Measurements from ENCODE around the gene NUBPL. TPM values are rescaled to one million over a fixed set of nuclear protein-coding genes. Genes with fewer than 3 reads are reported as not detected.
"Not testable (repeated sequence)": the region's sequence is repeated elsewhere in the genome, so short reads cannot be mapped to it uniquely, and the experiment has no call there.

Gene NUBPL
- polyA plus RNA-seq, 1 of the 3 experiments (the other 2 are of a cell fraction), result 4.0 TPM

GRCh38 chr14:31802838-31803237 lies 241.6 kb downstream of the NUBPL start:
- no peaks in the 10 kb centered on the region for H3K27me3 ChIP-seq (ENCODE audit: insufficient read depth)
- ChIA-PET POLR2A (no interaction called here), CTCF (no interaction called here)
- no peaks in the 10 kb centered on the region for H3F3A ChIP-seq (replicated peaks; ENCODE audit: insufficient read depth)
- H3K9me2 ChIP-seq, result no peaks in the 10 kb centered on the region
- no peak overlapping the region for H3K4me2 ChIP-seq
- no peak for TF ChIP-seq MEF2A (IDR thresholded peaks at IDR 0.05; ENCODE audit: borderline replicate concordance, low read depth)
- no peak for TF ChIP-seq FOSL2 (IDR thresholded peaks at IDR 0.05; ENCODE audit: borderline replicate concordance, low read depth)
- no peak for DNase-seq
- H3K79me2 ChIP-seq (ENCODE audit: insufficient read depth), result no peaks in the 10 kb centered on the region
- no peak overlapping the region for H2AFZ ChIP-seq (ENCODE audit: low read depth)
- no peaks in the 10 kb centered on the region for H3K9me3 ChIP-seq
- no peak overlapping the region for H3K9ac ChIP-seq
- no peaks in the 10 kb centered on the region for H4K20me1 ChIP-seq (ENCODE audit: insufficient read depth)
- no peak overlapping the region for H3K27ac ChIP-seq (ENCODE audit: low read depth in 2 of 2, low read length in 1 of 2)
- H3K4me1 ChIP-seq (ENCODE audit: control insufficient read depth in 1 of 2, insufficient read depth in 2 of 2, low read depth in 1 of 2, low read length in 1 of 2), result no peaks in the 10 kb centered on the region
- H3K4me3 ChIP-seq (ENCODE audit: low read depth in 2 of 2, low read length in 1 of 2), result no peak overlapping the region
- H3K36me3 ChIP-seq (replicated peaks in 1 of 2; ENCODE audit: control insufficient read depth in 1 of 2, insufficient read depth in 2 of 2, low read length in 1 of 2), result no peaks in the 10 kb centered on the region

- no peaks in the 10 kb centered on the region for H3K9me2 ChIP-seq
- POLR2A ChIA-PET, result no interaction called here
- H3K4me1 ChIP-seq (ENCODE audit: control insufficient read depth in 1 of 2, insufficient read depth in 2 of 2, low read depth in 1 of 2, low read length in 1 of 2), result no peaks in the 10 kb centered on the region
- TF ChIP-seq JUND (IDR thresholded peaks at IDR 0.05), result no peak
- TF ChIP-seq GABPA (IDR thresholded peaks at IDR 0.05; ENCODE audit: low read depth), result no peak
- TF ChIP-seq CHD2 (IDR thresholded peaks at IDR 0.05; ENCODE audit: low read length, partially characterized antibody), result no peak
- TF ChIP-seq NFIC (IDR thresholded peaks at IDR 0.05; ENCODE audit: borderline replicate concordance), result no peak
- no peak overlapping the region for H3K4me2 ChIP-seq
- no peak overlapping the region for H3K27ac ChIP-seq (ENCODE audit: low read depth in 2 of 2, low read length in 1 of 2)
- H3K27me3 ChIP-seq (ENCODE audit: insufficient read depth), result no peaks in the 10 kb centered on the region
- no peaks in the 10 kb centered on the region for H3F3A ChIP-seq (replicated peaks; ENCODE audit: insufficient read depth)
- H3K36me3 ChIP-seq (replicated peaks in 1 of 2; ENCODE audit: control insufficient read depth in 1 of 2, insufficient read depth in 2 of 2, low read length in 1 of 2), result no peaks in the 10 kb centered on the region
- no peaks in the 10 kb centered on the region for H3K79me2 ChIP-seq (ENCODE audit: insufficient read depth)
- no peak for DNase-seq
- H3K9me3 ChIP-seq, result no peaks in the 10 kb centered on the region
- CTCF ChIA-PET, result no interaction called here
- no peaks in the 10 kb centered on the region for H4K20me1 ChIP-seq (ENCODE audit: insufficient read depth)
- no peak overlapping the region for H3K9ac ChIP-seq
- no peak overlapping the region for H2AFZ ChIP-seq (ENCODE audit: low read depth)
- H3K4me3 ChIP-seq (ENCODE audit: low read depth in 2 of 2, low read length in 1 of 2), result no peak overlapping the region
Observed at GRCh38 chr14:31806249-31806648, 245.0 kb downstream of the NUBPL start.

GRCh38 chr14:31811693-31812628 lies 250.8 kb downstream of the NUBPL start:
- H3K27ac ChIP-seq (ENCODE audit: low read depth in 2 of 2, low read length in 1 of 2); H3K9ac ChIP-seq; H3K27me3 ChIP-seq (ENCODE audit: insufficient read depth); H3K4me2 ChIP-seq; POLR2A ChIA-PET; H3K9me3 ChIP-seq; H3K4me1 ChIP-seq (ENCODE audit: control insufficient read depth in 1 of 2, insufficient read depth in 2 of 2, low read depth in 1 of 2, low read length in 1 of 2); CTCF ChIA-PET; H3K4me3 ChIP-seq (ENCODE audit: low read depth in 2 of 2, low read length in 1 of 2); H4K20me1 ChIP-seq (ENCODE audit: insufficient read depth); H3K9me2 ChIP-seq; H3K36me3 ChIP-seq (replicated peaks in 1 of 2; ENCODE audit: control insufficient read depth in 1 of 2, insufficient read depth in 2 of 2, low read length in 1 of 2); H2AFZ ChIP-seq (ENCODE audit: low read depth); H3K79me2 ChIP-seq (ENCODE audit: insufficient read depth); DNase-seq; H3F3A ChIP-seq (replicated peaks; ENCODE audit: insufficient read depth): not testable (repeated sequence)
- 66% methylated on average over 3 of the region's 15 CpGs for WGBS (ENCODE audit: low lambda C conversion rate)

GRCh38 chr14:31813724-31814490 lies 252.7 kb downstream of the NUBPL start:
- DNase-seq; H3K79me2 ChIP-seq (ENCODE audit: insufficient read depth); H3K4me2 ChIP-seq; H2AFZ ChIP-seq (ENCODE audit: low read depth); H3K4me3 ChIP-seq (ENCODE audit: low read depth in 2 of 2, low read length in 1 of 2); H3K36me3 ChIP-seq (replicated peaks in 1 of 2; ENCODE audit: control insufficient read depth in 1 of 2, insufficient read depth in 2 of 2, low read length in 1 of 2); H4K20me1 ChIP-seq (ENCODE audit: insufficient read depth); POLR2A ChIA-PET; H3K9me3 ChIP-seq; CTCF ChIA-PET; H3K4me1 ChIP-seq (ENCODE audit: control insufficient read depth in 1 of 2, insufficient read depth in 2 of 2, low read depth in 1 of 2, low read length in 1 of 2); H3K9ac ChIP-seq; H3K9me2 ChIP-seq; H3K27ac ChIP-seq (ENCODE audit: low read depth in 2 of 2, low read length in 1 of 2); H3F3A ChIP-seq (replicated peaks; ENCODE audit: insufficient read depth); H3K27me3 ChIP-seq (ENCODE audit: insufficient read depth): not testable (repeated sequence)
- 64% methylated on average over 2 of the region's 2 CpGs for WGBS (ENCODE audit: low lambda C conversion rate)
